K562 (cell line): ENCODE data around the gene LUC7L. TPM values are rescaled to one million over a fixed set of nuclear protein-coding genes. Genes with fewer than 3 reads are reported as not detected.

Experiments used
- BRD9 ChIP-seq: fragments of 450-650 bp; IDR thresholded peaks from 2 replicates; pipeline ENCODE4 v1.6.1; 2018; ENCODE audit warnings: low read depth; ENCODE audit not compliant: partially characterized antibody
- DPF2 ChIP-seq: fragments of 450-650 bp; IDR thresholded peaks from 2 replicates; pipeline ENCODE4 v1.6.1; 2016
- JUND ChIP-seq, 2 experiments: IDR thresholded peaks; 2 replicates in 1 of 2; 3 replicates in 1 of 2; pipeline ENCODE4 v1.6.1; 2011; ENCODE audit warnings: borderline replicate concordance in 2 of 2, low read depth in 2 of 2, low read length in 2 of 2, improper control_type of control experiment in 1 of 2, missing biosample characterization in 1 of 2, missing genetic modification characterization in 1 of 2, missing genetic modification reagents in 1 of 2
- MEF2D ChIP-seq: conservative IDR thresholded peaks from 2 replicates; pipeline ENCODE4 v1.6.1; 2016; ENCODE audit warnings: low read depth, missing genetic modification characterization, missing compliant biosample characterization
- MGA ChIP-seq: fragments of 450-650 bp; IDR thresholded peaks from 2 replicates; pipeline ENCODE4 v1.6.1; 2016; ENCODE audit warnings: mild to moderate bottlenecking, moderate library complexity
- MNT ChIP-seq, 2 experiments: fragments of 450-650 bp; conservative IDR thresholded peaks; 2 replicates each; pipeline ENCODE4 v1.6.1; 2017; ENCODE audit warnings: mild to moderate bottlenecking in 2 of 2, moderate library complexity in 2 of 2
- NR2C1 ChIP-seq, 2 experiments: fragments of 450-650 bp; IDR thresholded peaks; 2 replicates each; pipeline ENCODE4 v1.6.1; 2017; ENCODE audit warnings: mild to moderate bottlenecking in 2 of 2, antibody characterized with exemption in 1 of 2, inconsistent platforms in 1 of 2, missing compliant biosample characterization in 1 of 2, missing genetic modification characterization in 1 of 2
- RFX7 ChIP-seq: fragments of 250-450 bp; sonication (Bioruptor Pico); IDR thresholded peaks from 2 replicates; pipeline ENCODE4 v1.5.1; 2021; ENCODE audit warnings: mild to moderate bottlenecking
- SMARCA4 ChIP-seq: fragments of 450-650 bp; IDR thresholded peaks from 2 replicates; pipeline ENCODE4 v1.6.1; 2016
- SPI1 ChIP-seq: IDR thresholded peaks from 2 replicates; pipeline ENCODE4 v1.6.1; 2011; ENCODE audit warnings: low read depth, low read length, control low read depth, borderline replicate concordance
- TAF1 ChIP-seq: IDR thresholded peaks from 2 replicates; pipeline ENCODE4 v1.6.1; 2011; ENCODE audit warnings: mild to moderate bottlenecking, low read length, moderate library complexity; ENCODE audit not compliant: insufficient read depth, control insufficient read depth, severe bottlenecking; ENCODE audit errors: extremely low read depth
- ZBTB7A ChIP-seq: IDR thresholded peaks from 2 replicates; pipeline ENCODE4 v1.6.1; 2011; ENCODE audit warnings: low read depth, mild to moderate bottlenecking, low read length, moderate library complexity, borderline replicate concordance; ENCODE audit not compliant: control insufficient read depth
- polyA plus RNA-seq, 8 experiments: library from polyadenylated mRNA; depleted of rRNA in 4 of 8; stranded (reverse) in 5 of 8; unstranded in 3 of 8; fragments of >200 nt; fragmentation: Nextera tagmentation in 2 of 8; fragmentation: Illumina TruSeq in 1 of 8; extraction: Ambion mirVana in 2 of 8; extraction: Trizol in 1 of 8; gene quantifications; 2 replicates each; pipeline versions ENCODE4 v1.2.1 to v1.2.3, GENCODE V29; 2011 to 2014; ENCODE audit warnings: inconsistent platforms in 1 of 8, missing spikeins in 1 of 8
- total RNA-seq, 7 experiments: library from RNA; depleted of rRNA in 6 of 7; stranded (reverse); fragments of >200 nt in 6 of 7; fragmentation: Illumina TruSeq in 2 of 7; extraction: Trizol in 2 of 7; gene quantifications; 2 replicates each; pipeline versions ENCODE4 v1.2.1 to v1.2.3, GENCODE V29; 2011 to 2021; ENCODE audit warnings: low replicate concordance in 1 of 7

LUC7L gene
- total and polyA plus RNA-seq, 9 of the 15 experiments (the other 6 are each of a cell fraction or from before 2014, with no cell fraction given), result 1.7 to 93.3 (median 59.5) TPM

GRCh38 chr16:252366-253337 lies 23.4 kb upstream of the LUC7L start (continued):
- TF ChIP-seq NR2C1 (IDR thresholded peaks at IDR 0.05) (peak; percentile 74), NR2C1 (tag; IDR thresholded peaks at IDR 0.05) (peak; percentile 70), DPF2 (peak; percentile 78), TAF1 (no peak), SMARCA4 (peak; percentile 71), RFX7 (CRISPR knock-in tag) (no peak), MGA (0 out of 2 replicates have a peak, but pooled peaks have one; percentile 42), ZBTB7A (peak; percentile 45; the same call in 1 of the 2 replicates), SPI1 (peak; percentile 74), MNT (conservative IDR thresholded peaks at IDR 0.05) (peak in 1 of 2 experiments; percentile 39; a peak in 1 of 4 replicates), BRD9 (peak; percentile 71), JUND (IDR thresholded peaks at IDR 0.05; ENCODE audit: borderline replicate concordance, low read depth, low read length) (no peak; the same call in 1 of the 2 replicates), JUND (tag; IDR thresholded peaks at IDR 0.05; ENCODE audit: borderline replicate concordance, low read depth, low read length) (peak; percentile 46; the same call in 1 of the 3 replicates), MEF2D (tag) (peak; percentile 50; the same call in 1 of the 2 replicates)
